HG03159 (cell line): ENCODE data around the gene NKG7.
A peak's percentile ranks its signal among the peaks of the same experiment; 100 is the strongest.

Source experiments
- ATAC-seq: cut with Tn5 transposase; IDR thresholded peaks from one replicate; pipeline ENCODE4 v1.9.1; 2021; ENCODE audit warnings: mild to moderate bottlenecking, moderate library complexity; ENCODE audit not compliant: unreplicated experiment

NKG7 gene

DNA sequence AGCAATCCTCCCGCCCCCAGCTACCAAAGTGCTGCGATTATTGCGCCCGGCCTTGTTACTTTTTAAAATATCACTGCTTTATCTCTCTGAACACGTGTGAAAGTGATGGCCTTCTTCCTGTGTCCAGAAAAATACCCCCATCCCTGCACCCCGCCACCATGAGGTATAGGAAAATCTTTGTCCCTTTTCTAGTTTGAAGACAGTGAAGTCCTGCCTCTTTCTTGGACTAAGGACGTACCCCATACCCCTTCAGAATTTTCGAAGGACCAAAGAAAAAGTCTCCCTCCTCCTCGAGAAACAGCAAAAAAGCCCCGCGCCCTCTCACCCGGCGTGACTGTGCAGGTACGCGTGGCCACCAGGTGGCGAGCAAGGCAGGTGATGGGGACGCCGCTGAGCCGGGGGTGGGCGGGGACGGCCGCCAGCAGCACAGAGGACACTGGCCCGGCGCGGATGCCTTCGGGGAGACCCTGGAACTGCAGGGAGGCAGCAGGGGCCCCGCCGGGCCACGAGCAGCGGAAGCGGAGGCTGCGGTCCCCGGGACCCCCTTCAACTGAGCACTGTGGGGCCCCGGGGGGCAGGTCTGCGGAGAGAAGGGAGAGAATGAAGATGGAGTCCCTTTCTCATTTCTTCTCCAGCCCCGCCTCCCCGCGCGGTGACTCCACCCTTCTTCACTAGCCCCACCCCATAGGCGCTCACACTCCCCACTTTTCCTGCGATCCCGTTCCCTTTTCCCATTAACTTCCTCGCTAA, 33.7 kb downstream of the NKG7 start:
- ATAC-seq, result peak; percentile 60

DNA sequence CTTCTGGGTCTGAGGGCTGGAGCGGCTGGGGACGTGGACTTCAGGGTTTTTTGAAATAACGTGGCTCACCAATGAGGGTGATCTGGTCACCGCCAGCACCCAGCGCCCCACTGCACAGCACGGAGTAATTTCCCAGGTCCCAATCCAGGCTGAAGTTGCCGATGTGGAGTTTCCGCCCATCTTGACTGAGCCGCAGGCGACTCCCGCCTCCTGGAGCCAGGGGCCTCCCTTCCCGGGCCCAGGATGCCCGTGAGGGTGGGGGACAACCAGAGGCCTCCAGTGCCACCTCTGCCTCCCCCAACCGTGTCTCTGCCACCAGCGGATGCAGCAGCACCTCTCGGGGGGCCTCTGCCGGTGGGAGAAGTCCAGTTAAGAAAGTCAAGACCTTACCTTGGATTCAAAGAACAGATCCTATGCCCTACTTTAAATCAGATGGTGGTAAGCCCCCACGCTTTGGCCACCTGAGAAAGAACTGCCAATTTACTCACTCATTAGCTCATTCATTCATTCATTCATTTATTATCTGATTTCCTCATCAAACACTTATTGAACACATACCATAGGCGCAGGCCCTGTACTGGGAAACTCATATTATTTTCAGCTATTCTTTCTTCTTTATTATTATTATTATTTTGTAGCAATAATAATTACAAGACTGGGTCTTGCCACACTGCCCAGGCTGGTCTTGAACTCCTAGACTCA, 34.4 kb downstream of the NKG7 start:
- no peak for ATAC-seq

DNA sequence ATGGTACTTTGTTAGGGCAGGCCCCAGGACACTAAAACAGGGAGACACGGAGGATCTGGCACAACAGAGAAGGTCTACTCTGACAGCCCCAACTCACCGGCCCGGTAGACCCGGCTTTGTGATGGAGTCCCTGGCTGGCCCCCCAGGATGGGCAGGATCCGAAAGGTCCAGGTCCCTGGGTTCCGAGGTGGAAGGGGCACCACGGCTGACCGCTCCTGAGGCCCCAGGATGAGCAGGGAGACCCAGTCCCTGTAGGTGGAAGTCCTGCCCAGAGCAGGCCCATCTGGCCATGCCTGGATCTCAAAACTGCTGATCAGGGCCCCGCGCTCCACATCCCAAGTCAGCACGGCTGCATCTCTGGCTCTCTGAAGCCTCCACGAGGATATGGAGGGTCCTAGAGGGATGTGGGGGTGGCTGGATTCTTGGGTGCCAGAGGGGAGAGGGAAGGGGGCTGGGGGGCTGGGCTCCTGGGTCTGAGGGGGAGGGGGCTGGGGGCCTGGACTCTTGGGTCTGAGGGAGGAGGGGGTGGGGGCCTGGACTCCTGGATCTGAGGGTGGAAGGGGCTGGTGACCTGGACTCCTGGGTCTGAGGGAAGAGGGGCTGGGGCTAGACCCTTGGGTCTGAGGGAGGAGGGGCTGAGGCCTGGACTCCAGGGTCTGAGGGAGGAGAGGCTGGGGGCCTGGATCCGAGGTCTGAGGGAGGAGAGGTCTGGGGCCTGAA, 35.2 kb downstream of the NKG7 start:
- ATAC-seq, result no peak

DNA sequence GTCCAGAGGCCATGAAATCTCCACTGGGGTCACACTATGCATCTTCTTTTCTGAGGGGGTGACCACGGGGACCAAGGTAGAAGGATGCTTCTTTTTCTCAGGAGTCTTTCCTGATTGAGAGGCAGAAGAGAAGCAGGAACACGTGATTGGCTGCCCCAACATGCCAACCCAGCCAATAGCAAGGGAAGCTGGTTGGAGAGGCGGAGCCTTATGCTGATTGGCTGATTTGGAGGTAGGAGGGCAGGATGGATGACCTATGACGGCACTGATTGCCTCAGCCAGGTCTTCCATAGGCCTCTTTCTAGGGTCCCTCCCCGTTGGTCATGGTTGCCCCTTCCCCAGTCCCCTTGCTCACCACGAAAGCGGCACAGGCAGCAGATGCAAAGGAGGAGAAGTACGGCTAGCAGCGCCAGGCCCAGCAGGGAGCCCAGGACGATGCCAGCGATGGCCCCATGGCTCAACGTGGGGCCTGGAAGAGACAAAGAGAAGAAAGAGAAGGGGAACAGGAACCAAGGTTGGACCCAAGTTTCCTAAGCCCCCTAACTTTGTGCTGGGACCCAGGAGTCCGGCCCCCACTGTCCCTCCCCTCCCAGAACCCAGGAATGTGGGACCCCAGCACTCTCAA, 38.5 kb downstream of the NKG7 start:
- no peak for ATAC-seq

DNA sequence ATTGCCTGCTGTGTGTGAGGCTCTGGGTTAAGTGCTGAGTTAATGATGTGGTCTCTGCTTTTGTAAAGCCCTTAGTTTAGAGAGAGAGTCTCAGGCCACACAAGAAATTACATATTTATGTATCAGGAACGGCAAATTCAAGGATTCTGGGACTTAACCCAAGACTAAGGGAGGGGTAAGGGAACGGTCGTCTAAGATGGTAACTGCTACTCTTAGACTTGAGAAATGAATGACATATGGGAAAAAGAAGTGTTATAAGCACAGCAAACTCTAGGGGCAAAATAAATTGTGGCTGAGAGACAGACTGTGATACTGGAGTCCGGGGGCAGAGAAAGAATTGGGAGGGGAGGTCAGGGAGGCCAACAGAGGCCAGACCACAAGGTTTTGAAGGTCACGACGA, 40.7 kb downstream of the NKG7 start:
- no peak for ATAC-seq

DNA sequence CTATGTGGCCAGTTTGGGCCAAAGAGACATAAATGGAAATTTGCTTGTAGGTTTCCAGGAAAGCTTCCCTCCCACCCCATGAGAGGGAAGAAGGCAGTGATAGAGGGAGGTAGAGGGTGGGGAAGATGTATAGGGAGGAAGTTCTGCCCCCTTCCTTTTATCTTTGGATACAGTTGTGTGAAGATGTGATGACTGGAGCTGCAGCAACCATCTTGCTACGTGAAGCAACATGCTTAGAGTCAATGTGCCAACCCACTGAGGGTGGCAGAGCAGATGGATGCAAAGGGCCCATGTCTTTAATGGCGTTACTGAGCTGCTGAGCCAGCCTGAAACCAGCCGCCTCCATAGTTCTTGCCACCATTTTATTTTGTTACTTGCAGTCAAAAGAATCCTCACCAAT, 41.3 kb downstream of the NKG7 start:
- ATAC-seq, result no peak

DNA sequence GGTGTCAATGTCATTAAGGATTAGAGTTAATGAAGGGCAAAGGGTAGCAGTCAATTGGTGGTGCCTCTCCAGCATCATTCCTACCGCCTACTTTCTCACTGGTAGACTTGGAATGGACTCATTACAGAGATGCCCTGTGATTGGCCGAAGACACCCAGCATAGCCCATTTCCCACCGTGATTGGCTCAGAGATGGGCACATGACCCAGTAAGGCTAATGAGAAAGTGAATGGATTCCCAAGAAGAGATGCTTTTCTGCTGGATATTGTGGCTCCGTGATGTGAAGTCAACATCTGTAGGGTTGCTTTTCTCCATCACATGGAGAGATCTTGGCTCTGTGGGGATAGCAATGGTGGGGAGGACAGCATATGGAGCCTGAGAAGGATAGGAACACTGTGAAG, 42.1 kb downstream of the NKG7 start:
- ATAC-seq, result no peak

DNA sequence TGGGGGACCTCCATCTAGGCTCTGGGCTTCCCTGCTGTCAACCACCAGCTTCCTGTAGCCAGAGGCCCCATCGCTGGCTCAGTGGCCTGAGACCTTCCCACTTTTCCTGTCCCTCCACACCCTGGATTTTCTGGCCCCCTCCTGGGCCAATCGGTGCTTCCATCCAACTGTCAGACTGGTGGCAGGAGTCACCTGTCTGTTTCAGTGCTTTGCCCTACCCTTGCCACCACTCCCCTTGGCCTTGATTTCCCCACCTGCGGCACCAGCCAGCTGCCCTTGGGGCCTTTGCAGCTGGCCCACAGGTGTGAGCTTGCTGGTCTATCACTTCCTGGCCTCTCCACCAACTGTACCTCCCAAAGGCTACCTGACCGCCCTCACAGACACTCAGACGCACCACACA, 43.0 kb downstream of the NKG7 start:
- ATAC-seq, result no peak

DNA sequence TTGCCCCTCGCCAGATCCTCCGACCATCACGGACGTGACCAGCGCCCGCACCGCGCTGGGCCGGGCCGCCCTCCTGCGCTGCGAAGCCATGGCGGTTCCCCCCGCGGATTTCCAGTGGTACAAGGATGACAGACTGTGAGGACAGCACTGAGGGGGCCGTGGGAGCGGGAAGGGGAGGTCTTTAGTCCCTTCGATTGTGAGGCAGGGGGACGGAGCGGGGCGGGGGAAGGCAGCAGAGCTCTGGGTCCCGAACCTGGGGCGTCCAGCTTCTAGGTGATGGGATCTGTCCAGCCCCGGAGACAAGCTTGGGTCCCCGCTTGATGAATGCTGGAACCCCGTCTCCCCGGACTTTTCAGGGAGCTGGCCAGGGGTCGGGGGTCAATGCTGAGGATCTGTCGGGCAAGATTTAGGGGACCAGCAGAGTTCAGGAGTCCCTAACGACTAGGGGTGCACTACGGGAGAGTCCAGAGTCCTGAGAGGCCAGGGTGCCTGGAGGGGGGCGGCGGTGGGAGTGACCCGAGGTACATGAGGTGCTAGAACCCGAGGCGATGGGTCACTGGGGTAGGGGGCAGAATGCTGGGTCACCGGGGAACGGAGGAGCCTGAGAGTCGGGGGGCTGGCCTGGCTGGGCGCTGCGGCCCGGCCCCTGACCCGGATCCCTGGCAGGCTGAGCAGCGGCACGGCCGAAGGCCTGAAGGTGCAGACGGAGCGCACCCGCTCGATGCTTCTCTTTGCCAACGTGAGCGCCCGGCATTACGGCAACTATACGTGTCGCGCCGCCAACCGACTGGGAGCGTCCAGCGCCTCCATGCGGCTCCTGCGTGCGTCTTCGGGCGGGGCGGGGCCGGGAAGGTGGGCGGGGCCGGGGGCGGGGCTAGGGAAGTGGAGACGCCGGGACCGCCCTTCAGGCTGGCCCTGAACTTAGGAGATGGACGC, 45.1 kb downstream of the NKG7 start:
- no peak for ATAC-seq

DNA sequence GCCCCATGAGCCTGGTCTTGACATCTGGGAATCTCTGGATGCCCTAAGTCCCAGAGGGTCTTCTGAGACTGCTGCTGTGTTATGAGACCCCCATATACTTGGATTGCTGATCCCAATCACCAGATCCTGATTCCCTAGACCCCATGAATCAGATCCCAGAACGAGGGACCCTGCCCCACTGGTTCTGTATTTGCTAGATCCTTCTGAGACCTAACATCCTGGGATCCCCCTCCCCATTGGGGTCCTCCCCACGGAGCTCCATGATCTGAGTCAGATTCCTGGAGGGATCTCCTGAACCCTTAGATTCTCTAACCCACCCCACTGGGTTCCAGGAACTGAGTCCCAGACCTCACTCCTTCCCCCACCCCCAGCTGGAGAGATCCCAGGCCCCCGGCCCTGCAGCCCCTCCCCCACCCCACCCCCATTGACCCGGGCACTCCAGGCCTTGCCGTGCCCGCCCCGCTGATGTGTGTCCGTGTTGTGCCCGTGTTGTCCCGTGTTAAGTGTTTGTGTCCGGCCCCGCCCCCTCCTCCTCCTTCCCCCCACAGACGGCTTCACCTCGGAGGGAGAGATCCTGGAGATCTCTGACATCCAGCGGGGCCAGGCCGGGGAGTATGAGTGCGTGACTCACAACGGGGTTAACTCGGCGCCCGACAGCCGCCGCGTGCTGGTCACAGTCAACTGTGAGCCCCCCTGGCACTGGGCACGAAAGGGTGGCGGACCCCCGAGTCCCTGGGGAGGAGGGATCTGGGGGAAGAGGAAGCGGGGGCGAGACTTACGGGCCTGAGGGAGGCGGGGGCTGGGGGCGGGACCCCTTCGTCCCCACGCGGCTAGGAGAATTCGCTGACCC, 46.0 kb downstream of the NKG7 start:
- ATAC-seq, result no peak

DNA sequence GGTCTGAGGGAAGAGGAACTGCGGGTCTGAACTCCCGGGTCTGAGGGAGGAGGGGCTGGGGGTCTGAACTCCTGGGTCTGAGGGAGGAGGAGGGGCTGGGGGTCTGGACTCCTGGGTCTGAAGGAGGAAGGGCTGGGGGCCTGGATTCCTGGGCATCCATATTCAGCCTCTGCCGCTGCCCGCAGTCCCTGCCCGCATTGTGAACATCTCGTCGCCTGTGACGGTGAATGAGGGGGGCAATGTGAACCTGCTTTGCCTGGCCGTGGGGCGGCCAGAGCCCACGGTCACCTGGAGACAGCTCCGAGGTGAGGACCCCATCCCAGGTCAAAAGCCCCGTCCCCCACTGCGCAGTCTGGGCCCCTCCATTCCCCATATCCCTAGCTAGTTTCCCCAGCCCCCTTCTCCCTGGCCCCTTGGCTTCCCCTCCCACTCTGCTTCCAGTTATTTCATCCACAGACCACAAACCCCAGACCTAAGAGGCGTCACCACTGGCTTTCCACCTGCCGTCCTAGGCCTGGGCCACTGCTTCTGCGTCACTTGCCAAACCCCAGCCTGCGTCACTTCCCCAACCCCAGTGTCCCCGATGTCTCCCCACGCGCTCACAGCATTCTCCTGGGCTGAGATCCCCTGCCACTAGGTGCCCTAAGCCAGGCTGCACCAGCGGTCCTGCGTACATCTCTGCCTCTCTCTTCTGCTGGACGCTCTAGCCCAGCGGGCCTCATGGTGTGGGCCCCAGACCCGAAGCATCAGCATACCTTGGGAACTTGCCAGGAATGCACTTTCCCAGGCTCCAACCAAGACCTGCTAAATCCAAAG, 47.1 kb downstream of the NKG7 start:
- ATAC-seq, result no peak

DNA sequence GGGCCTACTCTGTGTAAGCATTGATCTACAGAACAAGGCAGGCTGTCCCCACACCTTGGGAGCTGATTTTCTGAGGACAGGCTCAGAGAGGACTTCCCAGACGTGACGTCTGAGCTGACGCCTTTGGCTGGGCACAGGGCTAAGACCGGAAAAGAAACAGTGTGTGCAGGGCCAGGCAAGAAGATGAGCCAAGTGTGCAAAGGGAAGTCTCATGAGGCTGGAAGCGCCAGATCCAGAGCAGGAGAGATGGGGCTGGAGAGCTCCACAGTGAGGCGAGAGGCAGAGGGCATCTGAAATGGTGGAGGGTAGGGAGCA, 48.3 kb downstream of the NKG7 start:
- no peak for ATAC-seq

DNA sequence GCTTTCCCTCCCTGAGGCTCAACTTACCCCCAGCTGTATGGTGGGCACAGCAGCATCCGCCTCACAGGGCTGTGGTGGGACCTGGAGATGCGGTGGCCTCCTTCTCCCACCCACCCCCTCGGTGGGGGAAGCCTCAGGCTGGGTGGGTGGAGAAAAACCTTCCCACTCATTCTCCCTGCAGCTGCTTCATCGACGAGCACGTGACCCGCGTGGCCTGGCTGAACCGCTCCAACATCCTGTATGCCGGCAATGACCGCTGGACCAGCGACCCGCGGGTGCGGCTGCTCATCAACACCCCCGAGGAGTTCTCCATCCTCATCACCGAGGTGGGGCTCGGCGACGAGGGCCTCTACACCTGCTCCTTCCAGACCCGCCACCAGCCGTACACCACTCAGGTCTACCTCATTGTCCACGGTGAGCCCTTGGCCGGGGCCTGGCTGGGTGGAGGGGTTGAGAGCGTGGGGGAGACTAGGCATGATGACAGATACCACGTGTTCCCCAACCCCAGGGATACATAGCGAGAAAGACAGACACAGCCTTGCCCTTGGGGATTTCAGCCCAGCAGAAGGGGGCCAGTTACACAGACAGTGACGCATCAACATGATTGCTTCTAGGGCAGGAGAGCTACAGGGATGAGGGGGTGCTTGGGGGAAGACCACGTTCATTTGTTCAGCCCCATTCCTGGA, 48.8 kb downstream of the NKG7 start:
- ATAC-seq, result no peak

DNA sequence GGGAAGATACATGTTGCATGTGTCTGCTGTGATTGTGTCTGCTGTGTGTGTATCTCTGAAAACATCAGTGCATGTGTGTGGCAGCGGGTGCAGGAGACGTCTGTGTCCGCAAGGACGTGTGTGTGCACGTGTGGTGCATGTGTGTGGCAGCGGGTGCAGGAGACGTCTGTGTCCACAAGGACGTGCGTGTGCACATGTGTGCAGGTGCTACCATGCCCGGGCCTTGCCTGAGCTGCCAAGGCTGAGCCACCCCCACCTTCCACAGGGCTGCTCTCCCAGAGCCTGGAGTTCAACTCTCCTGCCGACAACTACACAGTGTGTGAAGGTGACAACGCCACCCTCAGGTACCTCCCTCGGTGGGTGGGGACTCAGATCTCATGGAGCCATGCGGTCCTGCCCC, 50.7 kb downstream of the NKG7 start:
- ATAC-seq, result no peak
